Ovary (tissue), 3 donors: Measurements from ENCODE around the gene RAB40C.

Source experiments
- CTCF ChIP-seq, 3 donors: fragments of 450-650 bp in 2 of 3; fragments of 200-600 bp in 1 of 3; IDR thresholded peaks; one replicate each; pipeline versions ENCODE4 v1.5.1 to v1.8.0; 2016 to 2022; ENCODE audit warnings: antibody characterized with exemption in 3 of 3, mild to moderate bottlenecking in 1 of 3
- POLR2A ChIP-seq: fragments of 450-650 bp; IDR thresholded peaks from one replicate; pipeline ENCODE4 v1.6.1; 2017; ENCODE audit warnings: antibody characterized with exemption, mild to moderate bottlenecking, moderate library complexity
- donor health status: DM: no; HTN: no; CAD: no.

GRCh38 chr16:578870-579405, 10.9 kb upstream of the RAB40C start:
- no peak for TF ChIP-seq POLR2A
- TF ChIP-seq CTCF (IDR thresholded peaks at IDR 0.05), result peak; percentile 22 to 46 (median 23)
